ENCODE results near the gene SUZ12.
"Not testable (repeated sequence)": the region's sequence is repeated elsewhere in the genome, so short reads cannot be mapped to it uniquely, and the experiment has no call there.

SUZ12 gene

DNA sequence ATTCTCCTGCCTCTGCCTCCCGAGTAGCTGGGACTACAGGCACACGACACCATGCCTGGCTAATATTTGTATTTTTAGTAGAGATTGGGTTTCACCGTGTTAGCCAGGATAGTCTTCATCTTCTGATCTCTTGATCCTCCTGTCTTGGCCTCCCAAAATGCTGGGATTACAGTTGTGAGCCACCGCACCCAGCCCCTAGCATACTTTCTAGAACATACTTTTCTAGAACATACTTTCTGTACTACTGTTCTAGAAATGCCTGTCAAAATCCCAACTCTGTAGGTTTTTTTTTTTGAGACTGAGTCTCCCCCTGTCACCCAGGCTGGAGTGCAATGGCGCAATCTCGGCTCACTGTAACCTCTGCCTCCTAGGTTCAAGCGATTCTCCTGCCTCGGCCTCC, 27.3 kb downstream of the SUZ12 start:
- DNase-seq = not testable (repeated sequence)

- DNase-seq = no peak
These were observed 30.8 kb downstream of the SUZ12 start for GRCh38 chr17:31967648-31968047.

DNA sequence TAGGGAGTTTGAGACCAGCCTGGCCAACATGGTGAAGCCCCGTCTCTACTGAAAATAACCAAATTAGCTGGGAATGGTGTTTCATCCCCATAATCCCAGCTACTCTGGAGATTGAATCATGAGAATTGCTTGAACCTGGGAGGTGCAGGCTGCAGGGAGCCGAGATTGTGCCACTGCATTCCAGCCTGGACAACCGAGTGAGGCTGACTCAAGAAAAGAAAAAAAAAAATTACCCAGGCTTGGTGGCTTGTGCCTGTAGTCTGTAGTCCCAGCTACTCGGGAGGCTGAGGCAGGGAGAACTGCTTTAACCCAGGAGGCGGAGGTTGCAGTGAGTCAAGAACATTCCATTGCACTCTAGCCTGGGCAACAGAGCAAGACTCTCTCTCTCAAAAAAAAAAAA, 33.6 kb downstream of the SUZ12 start:
- not testable (repeated sequence) for DNase-seq

DNA sequence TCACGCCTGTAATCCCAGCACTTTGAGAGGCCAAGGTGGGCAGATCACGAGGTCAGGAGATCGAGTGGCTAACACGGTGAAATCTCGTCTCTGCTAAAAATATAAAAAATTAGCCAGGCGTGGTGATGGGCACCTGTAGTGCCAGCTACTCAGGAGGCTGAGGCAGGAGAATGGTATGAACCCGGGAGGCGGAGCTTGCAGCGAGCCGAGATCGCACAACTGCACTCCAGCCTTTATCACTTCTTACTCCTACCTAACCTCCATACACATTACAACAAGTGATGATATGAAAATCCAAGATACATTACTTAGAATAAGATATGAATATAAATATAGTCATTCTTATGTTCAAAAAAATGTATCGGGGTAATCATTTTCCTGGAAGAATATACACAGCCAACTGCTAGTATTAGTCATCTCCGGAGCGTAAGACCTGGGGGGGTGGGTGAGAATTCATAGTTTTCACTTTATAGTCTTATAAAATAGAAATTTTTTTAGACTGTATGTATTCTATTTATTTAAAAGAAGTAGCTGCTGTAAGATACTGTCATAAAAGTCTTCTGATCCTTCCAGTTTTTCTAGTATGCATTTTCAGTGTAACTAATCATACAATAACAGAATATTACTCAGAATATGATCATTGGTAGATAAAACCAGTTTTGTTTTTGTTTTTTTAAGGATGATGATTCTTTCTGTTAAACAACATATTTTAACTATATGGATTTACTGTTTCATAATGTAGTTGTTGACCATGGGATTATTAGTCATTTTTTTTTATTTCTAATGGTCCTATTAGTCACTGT, 37.7 kb downstream of the SUZ12 start:
- DNase-seq = not testable (repeated sequence)

DNA sequence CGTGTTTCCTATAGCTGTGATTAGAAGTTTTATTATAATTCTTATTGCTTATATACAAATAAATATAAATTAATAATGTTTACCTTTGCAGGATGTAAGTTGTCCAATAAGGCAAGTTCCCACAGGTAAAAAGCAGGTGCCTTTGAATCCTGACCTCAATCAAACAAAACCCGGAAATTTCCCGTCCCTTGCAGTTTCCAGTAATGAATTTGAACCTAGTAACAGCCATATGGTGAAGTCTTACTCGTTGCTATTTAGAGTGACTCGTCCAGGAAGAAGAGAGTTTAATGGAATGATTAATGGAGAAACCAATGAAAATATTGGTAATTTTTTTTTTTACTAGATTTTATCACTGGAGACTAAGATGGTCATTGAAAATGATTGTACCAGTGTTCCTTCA, 38.6 kb downstream of the SUZ12 start:
- DNase-seq = not testable (repeated sequence)

- not testable (repeated sequence) for DNase-seq
These were observed 55.0 kb downstream of the SUZ12 start for GRCh38 chr17:31991821-31992220.

DNA sequence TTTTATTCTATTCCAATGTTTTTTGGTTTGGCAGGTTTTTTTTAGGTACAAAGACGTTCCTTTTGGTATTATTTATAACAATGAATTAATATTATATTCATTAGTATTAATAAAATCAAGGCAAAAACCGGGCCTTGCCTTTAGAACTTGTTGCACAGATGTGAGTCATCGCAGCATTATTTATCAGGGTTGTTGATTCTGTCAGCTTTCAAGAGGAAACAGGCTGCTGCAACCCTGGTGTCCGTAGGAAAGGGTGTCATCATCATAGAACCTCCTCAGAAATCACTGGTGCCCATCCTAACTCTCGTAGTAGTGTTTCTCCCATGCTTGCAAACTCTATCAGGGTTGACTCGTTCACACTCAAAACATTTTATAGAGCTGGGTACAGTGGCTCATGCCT, 60.2 kb downstream of the SUZ12 start:
- no peak for DNase-seq

DNA sequence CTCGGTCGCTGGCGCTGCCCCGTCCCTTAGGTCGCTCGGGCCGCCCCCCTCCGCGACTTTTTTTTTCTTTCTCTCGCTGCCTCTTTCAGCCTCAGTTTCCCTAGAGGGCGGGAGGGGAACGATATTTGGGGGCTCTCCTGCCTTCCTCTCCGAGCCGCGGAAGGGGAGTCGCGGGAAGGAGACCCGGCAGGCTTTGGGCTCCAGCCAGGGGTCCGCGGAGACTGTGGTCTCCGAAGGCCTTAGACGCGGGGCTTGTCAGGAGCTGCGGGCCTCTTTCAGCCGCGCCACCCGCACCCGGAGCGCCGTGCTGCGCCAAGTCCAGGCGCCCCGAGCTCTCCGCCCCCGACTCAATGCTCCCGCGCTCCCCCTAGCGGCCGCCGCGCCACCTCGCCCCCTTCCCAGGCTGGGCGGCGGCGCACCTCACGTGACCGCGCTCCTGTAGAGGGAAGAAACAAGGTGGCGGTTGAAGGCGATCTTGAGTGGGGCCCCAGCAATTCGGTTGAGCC, 70.2 kb downstream of the SUZ12 start, which contains the start of gene LRRC37B:
Gene LRRC37B, plus strand, starts transcription at position 427 of the 506 bp plus-strand sequence. CDS start 14,010 bp downstream, outside the sequence.
- peak; percentile 74 for DNase-seq

DNA sequence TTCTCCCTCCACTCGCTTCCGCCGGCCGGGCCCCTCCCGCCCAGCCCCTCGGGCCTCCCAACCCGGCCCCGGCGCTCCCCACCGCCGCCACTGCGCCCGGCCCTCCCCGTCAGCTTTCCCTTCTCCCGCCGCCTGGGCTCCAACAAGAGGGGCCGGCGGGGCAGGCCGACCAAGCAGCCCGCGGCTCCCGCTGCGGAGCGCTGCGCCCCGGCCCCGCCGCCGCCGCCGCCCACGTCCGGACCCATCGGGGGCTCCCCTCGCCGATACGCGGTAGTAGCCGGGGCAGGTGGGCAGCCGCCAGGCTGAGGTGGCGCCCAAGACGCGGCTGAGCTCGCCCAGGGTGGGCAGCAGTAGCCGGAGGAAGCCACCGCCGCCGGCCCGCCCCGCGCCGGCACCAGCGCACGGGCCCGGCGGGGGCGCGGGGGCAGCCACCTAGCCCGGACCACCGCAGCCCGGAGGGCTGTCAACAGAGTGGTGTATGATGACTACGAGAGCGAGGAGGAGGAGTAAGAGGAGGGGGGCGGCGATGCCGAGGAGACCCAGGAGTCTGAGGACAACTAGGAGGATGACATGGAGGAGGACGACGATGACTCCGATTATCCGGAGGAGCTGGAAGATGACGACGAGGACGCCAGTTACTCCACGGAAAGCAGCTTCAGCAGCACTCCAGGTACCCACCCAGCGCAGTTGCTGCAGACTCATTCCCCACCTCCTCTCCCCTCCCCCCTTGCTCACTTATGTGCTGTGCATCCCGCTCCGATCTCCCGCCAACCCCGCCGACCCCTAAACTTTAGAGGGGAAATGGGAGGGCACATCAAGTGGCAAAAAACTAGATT, 70.9 kb downstream of the SUZ12 start:
- DNase-seq = peak; percentile 21

DNA sequence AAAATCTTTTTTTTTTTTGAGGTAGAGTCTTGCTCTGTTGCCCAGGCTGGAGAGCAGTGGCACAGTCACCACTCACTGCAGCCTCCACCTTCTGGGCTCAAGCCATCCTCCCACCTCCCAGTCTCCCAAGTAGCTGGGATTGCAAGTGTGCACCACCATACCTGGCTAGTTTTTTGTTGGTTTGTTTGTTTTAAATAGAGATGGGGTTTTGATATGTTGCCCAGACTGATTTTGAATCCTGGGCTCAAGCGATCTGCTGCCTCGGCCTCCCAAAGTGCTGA, 72.4 kb downstream of the SUZ12 start:
- no peak for DNase-seq

GRCh38 chr17:32010114-32010513, 73.3 kb downstream of the SUZ12 start:
- no peak for DNase-seq

- no peak for DNase-seq
These were observed 78.6 kb downstream of the SUZ12 start for GRCh38 chr17:32015245-32016013.

DNA sequence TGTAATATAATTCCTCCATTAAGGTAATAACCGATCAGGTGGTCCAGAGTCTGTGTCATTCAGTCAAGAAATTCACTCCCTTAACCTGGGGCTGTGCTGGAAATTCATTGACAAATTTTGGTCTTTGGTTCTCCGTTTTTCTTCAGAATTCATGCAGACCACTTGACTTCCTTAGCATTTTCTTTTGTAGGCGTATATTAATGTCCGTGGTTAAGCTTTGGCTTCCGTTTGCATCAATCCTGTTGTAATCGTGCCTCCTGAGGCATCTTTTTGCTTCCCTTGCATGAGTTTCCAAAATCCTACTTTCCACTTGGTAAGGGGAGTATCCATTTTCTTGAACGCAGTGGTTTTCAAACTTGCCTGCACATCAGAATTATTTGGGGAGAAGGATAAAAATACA, 79.4 kb downstream of the SUZ12 start:
- DNase-seq = no peak

DNA sequence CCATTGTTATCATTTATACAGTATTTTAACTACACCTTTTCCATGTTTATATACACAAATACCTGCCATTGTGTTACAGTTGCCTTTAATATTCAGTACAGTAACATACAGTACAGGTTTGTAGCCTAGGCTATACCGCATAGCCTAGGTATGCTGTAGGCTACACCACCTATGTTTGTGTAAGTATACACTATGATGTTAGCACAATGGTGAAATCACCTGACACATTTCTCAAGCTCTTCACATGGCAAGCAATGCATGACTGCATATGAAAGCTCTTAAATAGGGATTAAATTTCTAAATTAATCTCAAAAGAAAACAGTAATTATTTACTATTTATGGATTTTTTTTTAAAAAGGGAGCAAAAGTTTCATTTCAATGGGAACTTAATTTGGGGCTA, 82.4 kb downstream of the SUZ12 start:
- DNase-seq = no peak

DNA sequence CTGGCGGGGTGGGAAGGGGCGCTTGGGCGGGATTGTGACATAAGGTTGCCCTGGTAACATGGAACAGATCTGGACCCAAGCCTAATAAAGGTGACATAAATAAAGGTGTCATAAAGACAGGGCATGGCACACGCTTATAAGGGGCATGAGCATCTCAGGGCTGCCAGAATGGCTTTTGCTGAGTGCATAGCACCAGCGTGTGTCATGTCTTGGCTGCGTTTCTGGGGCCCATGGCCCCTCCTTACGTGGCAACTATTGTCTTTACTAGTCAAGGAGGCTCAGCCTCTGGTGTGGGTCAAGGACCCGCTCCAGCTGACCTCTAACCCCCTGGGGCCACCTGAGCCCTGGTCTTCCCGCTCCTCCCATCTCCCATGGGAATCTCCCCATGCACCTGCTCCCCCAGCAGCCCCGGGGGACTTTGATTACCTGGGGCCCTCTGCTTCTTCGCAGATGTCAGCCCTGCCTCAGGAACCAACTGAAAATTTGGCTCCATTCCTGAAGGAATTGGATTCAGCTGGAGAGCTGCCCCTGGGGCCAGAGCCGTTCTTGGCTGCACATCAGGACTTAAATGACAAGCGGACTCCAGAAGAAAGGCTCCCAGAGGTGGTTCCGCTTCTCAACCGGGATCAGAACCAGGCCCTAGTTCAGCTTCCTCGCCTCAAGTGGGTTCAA, 84.3 kb downstream of the SUZ12 start:
- no peak for DNase-seq

GRCh38 chr17:32021615-32021955, 84.8 kb downstream of the SUZ12 start:
- DNase-seq = no peak

- DNase-seq = not testable (repeated sequence)
These were observed 85.7 kb downstream of the SUZ12 start for GRCh38 chr17:32022554-32022953.

- DNase-seq = not testable (repeated sequence)
These were observed 90.5 kb downstream of the SUZ12 start for GRCh38 chr17:32027271-32027670.

- DNase-seq = no peak
These were observed 96.4 kb downstream of the SUZ12 start for GRCh38 chr17:32033223-32033622.

DNA sequence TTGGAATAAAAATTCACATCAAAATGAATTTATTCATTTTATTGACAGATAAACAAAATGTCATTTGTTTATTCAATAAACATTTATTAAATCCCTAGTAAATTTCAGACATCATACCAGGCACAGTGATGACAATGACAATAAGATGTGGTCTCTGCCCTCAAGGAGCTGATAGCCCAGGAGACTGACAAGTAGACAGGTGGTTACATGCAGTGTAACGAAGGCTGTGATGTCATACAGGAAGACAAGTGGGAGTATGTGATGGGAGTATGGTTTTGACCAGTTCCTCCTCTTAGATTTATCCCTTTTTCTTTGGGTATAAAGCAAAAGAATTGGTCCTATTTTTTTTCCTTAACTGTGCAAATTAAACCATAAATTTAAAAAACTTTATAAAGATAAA, 97.0 kb downstream of the SUZ12 start:
- not testable (repeated sequence) for DNase-seq

- not testable (repeated sequence) for DNase-seq
These were observed 103.4 kb downstream of the SUZ12 start for GRCh38 chr17:32040246-32040645.

DNA sequence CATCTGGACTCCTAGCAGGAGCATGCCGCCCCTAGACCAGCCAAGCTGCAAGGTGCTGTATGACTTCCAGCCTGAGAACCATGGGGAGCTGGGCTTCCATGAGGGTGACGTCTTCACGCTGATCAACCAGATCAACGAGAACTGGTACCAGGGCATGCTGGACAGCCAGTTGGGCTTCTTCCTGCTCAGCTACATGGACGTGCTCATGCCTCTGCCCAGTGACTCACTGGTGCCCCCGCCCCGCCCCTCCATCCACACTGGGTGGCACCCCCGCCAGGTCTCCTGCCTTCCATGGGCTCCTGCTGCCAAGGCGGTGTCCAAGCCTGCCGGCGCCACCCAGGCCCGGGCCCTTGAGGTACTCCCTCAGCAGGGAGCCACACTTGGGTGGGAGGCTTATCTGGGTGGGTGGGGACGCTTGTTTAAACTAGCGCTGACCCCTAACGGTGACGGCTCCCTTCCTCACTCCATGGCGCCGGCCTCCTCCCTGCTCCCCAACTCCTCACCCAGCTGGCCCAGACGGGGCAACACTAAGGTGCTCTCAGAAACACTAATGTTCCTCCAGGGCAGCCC, 104.6 kb downstream of the SUZ12 start:
- DNase-seq = not testable (repeated sequence)
